ENCODE measurements around the gene CYP2R1. TPM values are rescaled to one million over a fixed set of nuclear protein-coding genes. Genes with fewer than 3 reads are reported as not detected.

Gene CYP2R1
- polyA plus RNA-seq, 1 donor from 2014 or later, result 67.0 TPM

Small RNA genes lying within 50 kb of the gene (small RNA-seq; reads per million reads assigned to genes)
- 0 reads per million in 3 experiments for gene CALCP

Other genes with a start within 250 kb of the CYP2R1 start
- 13.1 and 13.8 TPM in 2 replicates for gene PDE3B, start 248.4 kb downstream of the CYP2R1 start, polyA plus RNA-seq
- gene CALCA, start 80.1 kb upstream of the CYP2R1 start, polyA plus RNA-seq, result not detected in 2 replicates
- not detected in 2 replicates for gene CALCB, start 181.4 kb upstream of the CYP2R1 start, polyA plus RNA-seq
- gene INSC, start 222.7 kb upstream of the CYP2R1 start, polyA plus RNA-seq, result 0.12 TPM in 1 of 2 replicates, not detected in the other